ENCODE results near the gene PNRC2.
"Not testable (repeated sequence)": the region's sequence is repeated elsewhere in the genome, so short reads cannot be mapped to it uniquely, and the experiment has no call there.

DNA sequence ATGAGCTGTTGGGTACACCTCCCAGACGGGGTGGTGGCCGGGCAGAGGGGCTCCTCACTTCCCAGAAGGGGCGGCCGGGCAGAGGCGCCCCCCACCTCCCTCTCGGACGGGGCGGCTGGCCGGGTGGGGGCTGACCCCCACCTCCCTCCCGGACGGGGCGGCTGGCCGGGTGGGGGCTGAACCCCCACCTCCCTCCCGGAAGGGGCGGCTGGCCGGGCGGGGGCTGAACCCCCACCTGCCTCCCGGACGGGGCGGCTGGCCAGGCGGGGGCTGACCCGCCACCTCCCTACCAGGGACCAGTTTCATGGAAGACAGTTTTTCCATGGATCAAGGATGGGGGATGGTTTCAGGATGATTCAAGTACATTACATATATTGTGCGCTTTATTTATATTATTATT lies 27.4 kb downstream of the PNRC2 start:
- TF ChIP-seq CTCF (IDR thresholded peaks at IDR 0.05 in 2 of 3, conservative IDR thresholded peaks at IDR 0.05 in 1 of 3; ENCODE audit: control insufficient read depth in 2 of 3, extremely low read depth in 1 of 3, insufficient read depth in 1 of 3, low read depth in 3 of 3, low read length in 3 of 3); ZNF24 (IDR thresholded peaks at IDR 0.05); MYC (IDR thresholded peaks at IDR 0.05; ENCODE audit: insufficient read depth, insufficient read length, insufficient replicate concordance, low read length, severe bottlenecking); CEBPB (IDR thresholded peaks at IDR 0.05; ENCODE audit: borderline replicate concordance in 1 of 2, low read depth in 2 of 2, low read length in 2 of 2); ATF2 (IDR thresholded peaks at IDR 0.05; ENCODE audit: low read length); NBN (IDR thresholded peaks at IDR 0.05): not testable (repeated sequence)
- TF ChIP-seq, protein P1, sequence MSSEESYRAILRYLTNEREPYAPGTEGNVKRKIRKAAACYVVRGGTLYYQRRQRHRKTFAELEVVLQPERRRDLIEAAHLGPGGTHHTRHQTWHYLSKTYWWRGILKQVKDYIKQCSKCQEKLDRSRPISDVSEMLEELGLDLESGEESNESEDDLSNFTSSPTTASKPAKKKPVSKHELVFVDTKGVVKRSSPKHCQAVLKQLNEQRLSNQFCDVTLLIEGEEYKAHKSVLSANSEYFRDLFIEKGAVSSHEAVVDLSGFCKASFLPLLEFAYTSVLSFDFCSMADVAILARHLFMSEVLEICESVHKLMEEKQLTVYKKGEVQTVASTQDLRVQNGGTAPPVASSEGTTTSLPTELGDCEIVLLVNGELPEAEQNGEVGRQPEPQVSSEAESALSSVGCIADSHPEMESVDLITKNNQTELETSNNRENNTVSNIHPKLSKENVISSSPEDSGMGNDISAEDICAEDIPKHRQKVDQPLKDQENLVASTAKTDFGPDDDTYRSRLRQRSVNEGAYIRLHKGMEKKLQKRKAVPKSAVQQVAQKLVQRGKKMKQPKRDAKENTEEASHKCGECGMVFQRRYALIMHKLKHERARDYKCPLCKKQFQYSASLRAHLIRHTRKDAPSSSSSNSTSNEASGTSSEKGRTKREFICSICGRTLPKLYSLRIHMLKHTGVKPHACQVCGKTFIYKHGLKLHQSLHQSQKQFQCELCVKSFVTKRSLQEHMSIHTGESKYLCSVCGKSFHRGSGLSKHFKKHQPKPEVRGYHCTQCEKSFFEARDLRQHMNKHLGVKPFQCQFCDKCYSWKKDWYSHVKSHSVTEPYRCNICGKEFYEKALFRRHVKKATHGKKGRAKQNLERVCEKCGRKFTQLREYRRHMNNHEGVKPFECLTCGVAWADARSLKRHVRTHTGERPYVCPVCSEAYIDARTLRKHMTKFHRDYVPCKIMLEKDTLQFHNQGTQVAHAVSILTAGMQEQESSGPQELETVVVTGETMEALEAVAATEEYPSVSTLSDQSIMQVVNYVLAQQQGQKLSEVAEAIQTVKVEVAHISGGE (CRISPR knock-in tag; IDR thresholded peaks at IDR 0.05), result not testable (repeated sequence)
